ENCODE measurements around the gene PPP1R16B.
"Not testable (repeated sequence)": the region's sequence is repeated elsewhere in the genome, so short reads cannot be mapped to it uniquely, and the experiment has no call there.

Gene PPP1R16B

DNA sequence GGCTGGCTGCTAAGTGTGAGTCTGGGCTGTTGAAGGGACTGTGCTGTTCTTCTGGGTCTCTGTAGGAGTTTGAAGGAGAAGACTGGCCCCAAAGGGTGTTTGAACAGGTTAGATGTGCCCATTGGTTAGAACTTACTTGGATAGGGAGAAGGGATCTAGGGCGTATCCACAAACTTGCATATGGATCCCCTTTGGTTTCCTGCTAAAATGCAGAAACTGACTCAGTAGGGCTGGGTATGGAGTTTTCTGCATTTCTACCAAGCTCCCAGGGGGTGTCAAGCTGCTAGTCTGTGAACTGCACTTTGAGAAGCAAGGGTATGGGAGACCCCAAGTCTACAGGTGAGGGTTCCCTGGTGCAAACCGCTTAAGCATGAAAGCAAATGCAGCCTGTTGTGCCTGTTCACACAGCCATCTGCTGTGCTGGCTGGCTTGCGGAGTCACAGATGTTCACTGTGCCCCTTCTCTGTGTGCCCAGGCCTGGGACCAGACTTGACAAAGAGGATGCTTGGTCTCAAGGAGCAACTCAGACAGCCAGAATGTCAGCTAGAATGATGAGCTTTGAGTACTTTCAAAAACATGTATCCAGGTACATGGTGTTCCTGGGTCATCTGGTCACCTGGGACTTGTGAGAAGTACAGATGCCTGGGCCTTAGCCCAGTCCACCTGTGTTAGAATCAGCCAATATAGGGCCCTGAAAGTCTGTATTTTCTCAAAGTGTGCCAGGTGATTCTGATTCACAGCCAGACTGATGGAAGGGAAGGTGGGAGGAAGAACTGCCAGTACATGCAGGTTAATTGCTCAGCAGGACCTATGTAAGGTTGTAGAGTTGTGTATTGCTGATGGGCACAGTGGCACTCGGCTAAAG, 7.4 kb downstream of the PPP1R16B start:
- TF ChIP-seq, protein P1, sequence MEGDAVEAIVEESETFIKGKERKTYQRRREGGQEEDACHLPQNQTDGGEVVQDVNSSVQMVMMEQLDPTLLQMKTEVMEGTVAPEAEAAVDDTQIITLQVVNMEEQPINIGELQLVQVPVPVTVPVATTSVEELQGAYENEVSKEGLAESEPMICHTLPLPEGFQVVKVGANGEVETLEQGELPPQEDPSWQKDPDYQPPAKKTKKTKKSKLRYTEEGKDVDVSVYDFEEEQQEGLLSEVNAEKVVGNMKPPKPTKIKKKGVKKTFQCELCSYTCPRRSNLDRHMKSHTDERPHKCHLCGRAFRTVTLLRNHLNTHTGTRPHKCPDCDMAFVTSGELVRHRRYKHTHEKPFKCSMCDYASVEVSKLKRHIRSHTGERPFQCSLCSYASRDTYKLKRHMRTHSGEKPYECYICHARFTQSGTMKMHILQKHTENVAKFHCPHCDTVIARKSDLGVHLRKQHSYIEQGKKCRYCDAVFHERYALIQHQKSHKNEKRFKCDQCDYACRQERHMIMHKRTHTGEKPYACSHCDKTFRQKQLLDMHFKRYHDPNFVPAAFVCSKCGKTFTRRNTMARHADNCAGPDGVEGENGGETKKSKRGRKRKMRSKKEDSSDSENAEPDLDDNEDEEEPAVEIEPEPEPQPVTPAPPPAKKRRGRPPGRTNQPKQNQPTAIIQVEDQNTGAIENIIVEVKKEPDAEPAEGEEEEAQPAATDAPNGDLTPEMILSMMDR (IDR thresholded peaks at IDR 0.05; ENCODE audit: low read depth, low read length) = no peak
- DNase-seq (ENCODE audit: extremely low read depth, low read depth) = no peak

DNA sequence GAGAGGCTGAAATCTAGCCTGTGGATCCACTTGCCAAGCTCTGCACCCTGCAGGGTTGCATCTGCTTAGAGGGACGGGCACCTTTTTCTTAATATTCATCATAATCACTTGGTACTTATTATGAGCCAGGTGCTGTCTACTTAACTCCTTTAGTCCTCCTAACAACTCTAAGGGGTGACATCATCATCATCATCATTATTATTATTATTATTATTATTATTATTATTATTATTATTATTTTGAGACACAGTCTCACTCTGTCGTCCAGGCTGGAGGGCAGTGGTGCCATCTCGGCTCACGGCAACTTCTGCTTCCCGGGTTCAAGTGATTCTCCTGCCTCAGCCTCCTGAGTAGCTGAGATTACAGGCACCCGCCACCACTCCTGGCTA, 8.1 kb downstream of the PPP1R16B start:
- DNase-seq (ENCODE audit: extremely low read depth, low read depth) = not testable (repeated sequence)

DNA sequence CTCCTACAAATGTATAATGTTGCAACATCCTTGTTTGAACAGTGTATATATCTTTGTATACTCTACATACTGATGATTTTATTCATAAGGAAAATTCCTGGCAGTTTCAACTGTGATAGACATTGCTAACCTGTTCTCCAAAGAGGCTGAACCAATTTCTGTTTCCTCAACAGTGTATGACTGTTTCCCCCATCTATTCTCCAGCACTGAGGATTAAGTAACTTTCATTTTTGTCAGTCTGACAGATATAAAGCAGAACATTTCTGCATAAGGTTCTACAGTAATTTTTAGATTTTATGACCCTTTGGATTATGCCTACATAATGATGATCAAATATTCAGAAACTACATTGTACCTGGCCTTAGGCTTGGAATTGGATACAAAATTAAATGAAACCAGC, 9.9 kb downstream of the PPP1R16B start:
- TF ChIP-seq, protein P1 (IDR thresholded peaks at IDR 0.05; ENCODE audit: low read depth, low read length) = no peak

DNA sequence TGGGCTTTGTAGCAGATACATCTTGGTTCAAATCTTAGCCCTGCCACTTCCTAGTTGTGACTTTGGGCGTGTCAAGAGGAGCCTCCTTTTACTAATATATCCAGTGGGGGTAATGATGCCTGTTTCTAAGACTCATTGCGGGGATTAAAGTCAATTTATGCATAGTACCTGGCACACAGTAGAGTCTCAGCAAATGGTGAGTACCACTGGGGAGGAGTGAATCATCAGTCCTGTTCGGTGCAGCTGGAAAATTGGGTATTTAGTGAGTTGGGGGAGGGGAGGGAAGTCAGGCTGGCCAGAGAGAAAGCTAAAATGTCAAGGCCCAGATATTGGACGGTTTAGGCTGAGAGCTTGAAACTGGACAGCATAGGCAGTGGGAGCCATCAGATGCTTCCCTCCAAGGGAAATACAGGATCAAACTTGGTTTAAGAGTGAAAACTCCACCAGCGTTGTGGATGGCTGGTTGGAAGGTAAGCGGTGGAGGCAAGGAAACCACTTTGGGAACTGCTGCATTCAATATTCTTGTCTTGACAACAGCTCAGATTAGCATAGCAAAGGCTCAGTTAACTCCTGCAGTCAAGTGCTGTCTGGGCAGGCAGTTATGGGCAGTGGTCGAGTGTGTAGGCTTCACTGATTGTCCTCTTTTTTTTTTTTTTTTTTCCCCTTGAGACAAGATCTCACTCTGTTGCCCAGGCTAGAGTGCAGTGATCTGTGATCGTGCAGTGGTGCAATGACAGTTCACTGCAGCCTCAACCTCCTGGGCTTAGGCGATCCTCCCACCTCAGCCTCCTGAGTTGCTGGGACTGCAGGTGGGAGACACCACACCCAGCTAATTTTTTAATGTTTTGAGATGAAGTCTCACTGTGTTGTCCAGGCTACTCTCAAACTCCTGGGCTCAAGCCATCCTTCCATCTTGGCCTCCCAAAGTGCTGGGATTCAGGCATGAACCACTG, 12.9 kb downstream of the PPP1R16B start:
- DNase-seq (ENCODE audit: extremely low read depth, low read depth) = no peak
- TF ChIP-seq, protein P1 (IDR thresholded peaks at IDR 0.05; ENCODE audit: low read depth, low read length) = no peak

More for the DNA sequence above, 9.9 kb downstream of the PPP1R16B start:
- no peak for DNase-seq (ENCODE audit: extremely low read depth, low read depth)

DNA sequence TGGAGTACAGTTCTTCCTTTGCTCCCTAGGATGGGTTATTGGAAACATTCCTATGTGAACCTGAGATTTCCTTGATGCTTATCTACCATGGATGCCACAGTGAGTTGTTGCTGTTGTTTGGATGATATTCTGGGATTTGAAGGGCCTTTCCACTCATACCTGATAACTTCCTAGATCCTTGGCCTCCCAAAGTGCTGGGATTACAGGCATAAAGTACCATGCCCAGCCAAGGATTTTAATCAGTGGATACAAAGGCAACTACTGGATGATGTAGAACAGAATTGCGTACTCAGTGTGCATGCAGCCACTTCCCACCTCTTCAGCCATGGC, 20.0 kb downstream of the PPP1R16B start:
- TF ChIP-seq, protein P1 (IDR thresholded peaks at IDR 0.05; ENCODE audit: low read depth, low read length) = no peak
- no peak for DNase-seq (ENCODE audit: extremely low read depth, low read depth)

DNA sequence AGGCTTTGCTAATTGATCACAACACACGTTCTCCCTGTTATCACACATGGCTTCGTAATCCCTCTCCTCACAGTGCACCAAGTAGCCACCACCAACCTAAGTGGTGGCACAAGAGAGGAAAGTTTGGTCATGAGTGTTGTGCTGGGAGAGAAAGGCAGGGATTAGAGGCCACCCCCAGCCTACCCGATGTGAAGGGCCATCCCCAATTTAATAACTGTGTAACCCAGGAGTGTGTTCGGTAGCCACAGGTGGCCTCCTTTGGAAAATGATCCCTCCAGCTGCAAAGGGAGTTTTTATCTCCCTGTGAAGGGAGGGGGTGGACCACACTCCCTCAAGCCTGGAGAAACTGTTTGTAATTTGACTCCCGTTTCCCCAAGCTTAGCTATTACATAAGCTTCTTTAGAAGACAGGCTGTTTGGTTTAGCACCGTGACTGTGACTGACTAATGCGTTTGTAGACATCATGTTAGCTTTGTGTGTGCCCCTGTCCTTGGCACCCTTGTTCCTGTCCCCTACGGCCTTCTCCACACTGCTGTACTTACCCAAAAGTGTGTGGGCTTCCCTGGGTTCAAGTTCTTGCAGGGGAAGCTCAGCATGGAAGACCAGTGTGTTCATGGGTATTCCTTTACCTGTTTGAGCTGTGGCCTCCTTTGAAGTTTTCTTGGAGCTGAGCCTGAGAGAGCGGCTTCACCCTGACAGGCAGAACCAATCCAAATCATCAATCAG, 20.6 kb downstream of the PPP1R16B start:
- DNase-seq (ENCODE audit: extremely low read depth, low read depth) = no peak

DNA sequence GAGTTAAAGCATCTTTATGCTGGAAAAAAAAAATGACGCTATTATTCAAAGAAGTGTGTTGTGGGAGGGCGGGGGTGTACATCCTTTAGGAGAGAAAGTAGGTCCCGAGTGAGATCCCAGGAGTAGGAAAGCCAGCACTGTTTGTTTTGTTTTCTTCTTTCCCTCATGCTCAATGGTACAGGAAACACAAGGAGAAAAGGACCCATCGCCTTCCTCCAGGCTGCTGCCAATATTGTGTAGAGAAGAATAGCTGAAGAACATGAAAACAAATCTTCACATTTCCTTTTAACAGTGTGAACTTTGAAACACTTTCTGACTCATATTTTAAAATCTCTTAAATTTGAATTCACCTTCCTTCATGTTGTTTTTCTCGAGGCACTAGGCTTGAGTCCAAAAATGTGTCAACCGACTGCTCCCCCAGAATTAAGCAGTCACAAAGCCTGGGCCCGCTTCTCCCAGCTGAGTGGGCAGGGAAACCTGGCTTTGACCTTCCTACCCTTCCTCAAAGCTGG, 22.3 kb downstream of the PPP1R16B start:
- TF ChIP-seq, protein P1 (IDR thresholded peaks at IDR 0.05; ENCODE audit: low read depth, low read length) = no peak
- DNase-seq (ENCODE audit: extremely low read depth, low read depth) = no peak

More for the DNA sequence above, 20.6 kb downstream of the PPP1R16B start:
- TF ChIP-seq, protein P1 (IDR thresholded peaks at IDR 0.05; ENCODE audit: low read depth, low read length) = no peak

Measured in AG09319 (cell line).